ENCODE measurements around the gene SLC38A3. TPM values are rescaled to one million over a fixed set of nuclear protein-coding genes. Genes with fewer than 3 reads are reported as not detected.

Gene SLC38A3
- total and polyA plus RNA-seq, 2 of the 8 experiments (the other 6 are each of a cell fraction or from before 2014, with no cell fraction given): 1.2 to 3.7 TPM

DNA sequence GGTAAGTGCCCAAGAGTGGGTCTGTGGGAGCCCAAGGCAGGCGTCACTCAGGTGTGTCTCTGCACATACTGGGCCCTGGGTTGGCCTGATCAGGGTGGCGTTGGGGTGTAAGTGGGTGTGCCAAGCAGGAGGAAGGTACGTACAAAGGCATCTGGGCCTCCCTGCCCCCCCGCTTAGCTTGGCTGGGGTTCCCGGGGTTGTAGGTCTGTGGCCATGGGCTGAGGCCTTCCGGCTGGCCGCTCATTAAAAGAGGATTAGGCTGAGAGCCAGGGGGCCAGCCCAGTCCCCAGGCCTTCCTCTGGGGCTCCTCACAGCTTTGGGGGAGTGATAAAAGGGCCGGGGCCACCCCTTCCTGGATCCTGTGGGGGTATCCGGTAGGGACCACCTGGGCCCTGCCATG is 36.7 kb upstream of the SLC38A3 start:
- peaks cover 0 to 28% (median 20%) of the 10 kb centered on the region in 4 experiments; a peak in 6 of 7 replicates for H3K4me1 ChIP-seq (replicated peaks in 1 of 4; ENCODE audit: control insufficient read depth in 3 of 4, insufficient read depth in 4 of 4, low read length in 3 of 4)
- no peak overlapping the region for H2AFZ ChIP-seq (ENCODE audit: low read length)
- peaks cover 26% of the 10 kb centered on the region for H3K79me1 ChIP-seq (ENCODE audit: low read depth, low read length)
- TF ChIP-seq, protein P1, sequence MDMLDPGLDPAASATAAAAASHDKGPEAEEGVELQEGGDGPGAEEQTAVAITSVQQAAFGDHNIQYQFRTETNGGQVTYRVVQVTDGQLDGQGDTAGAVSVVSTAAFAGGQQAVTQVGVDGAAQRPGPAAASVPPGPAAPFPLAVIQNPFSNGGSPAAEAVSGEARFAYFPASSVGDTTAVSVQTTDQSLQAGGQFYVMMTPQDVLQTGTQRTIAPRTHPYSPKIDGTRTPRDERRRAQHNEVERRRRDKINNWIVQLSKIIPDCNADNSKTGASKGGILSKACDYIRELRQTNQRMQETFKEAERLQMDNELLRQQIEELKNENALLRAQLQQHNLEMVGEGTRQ (IDR thresholded peaks at IDR 0.05; ENCODE audit: low read length): no peak
- no peak overlapping the region for H3K9ac ChIP-seq (replicated peaks in 1 of 4; ENCODE audit: extremely low read depth in 1 of 4, low read depth in 3 of 4, low read length in 3 of 4)
- H3K23me2 ChIP-seq (ENCODE audit: low read depth, low read length): no peaks in the 10 kb centered on the region
- no peak overlapping the region for H2BK5ac ChIP-seq (ENCODE audit: low read depth, low read length)
- H3K23ac ChIP-seq (ENCODE audit: insufficient read length): no peak overlapping the region
- H3K9me3 ChIP-seq (ENCODE audit: insufficient read depth in 2 of 2, low read depth in 1 of 2, low read length in 1 of 2): no peaks in the 10 kb centered on the region
- no peak overlapping the region for H4K5ac ChIP-seq (ENCODE audit: insufficient read length, low read depth, low read length)
- no peak overlapping the region for H3K4ac ChIP-seq (replicated peaks; ENCODE audit: insufficient read length, low read depth, low read length)
- no peak overlapping the region for H3K14ac ChIP-seq (ENCODE audit: insufficient read length)
- ChIA-PET POLR2A (ENCODE audit: partially characterized antibody) (interaction anchor here (0.6 to 3.0 kb wide), 4 partner anchors 10 to 255 kb away, joined by 3 to 11 read pairs (median 5); no protein-coding TSS in a partner anchor), CTCF (ENCODE audit: partially characterized antibody) (interaction anchor here (0.6 to 25.0 kb wide), 5 partner anchors 22 to 78 kb away, joined by 3 to 299 read pairs (median 7); partner anchors contain the start of gene GNAT1)
- FAIRE-seq (no peak), DNase-seq (ENCODE audit: low read depth in 1 of 2, low spot score in 2 of 2) (no peak)
- H3K36me3 ChIP-seq (ENCODE audit: control insufficient read depth in 2 of 4, insufficient read depth in 4 of 4, low read length in 3 of 4): peaks cover 0 to 3% (median under 1%) of the 10 kb centered on the region in 4 experiments; a peak in 2 of 8 replicates
- 0 out of 2 replicates have a peak overlapping the region, but pooled peaks have one; percentile 29 for H2BK15ac ChIP-seq (ENCODE audit: low read length)
- H3K79me2 ChIP-seq (ENCODE audit: control insufficient read depth in 1 of 2, insufficient read depth in 2 of 2, low read length in 2 of 2): peaks cover 0 to 20% of the 10 kb centered on the region in 2 experiments; a peak in 2 of 4 replicates
- H3K4me3 ChIP-seq (ENCODE audit: extremely low read depth in 1 of 4, insufficient read depth in 2 of 4, low read depth in 3 of 4, low read length in 4 of 4): no peak overlapping the region
- H4K8ac ChIP-seq (ENCODE audit: extremely low read depth, insufficient read depth, low read length): no peak overlapping the region
- peaks cover 6 to 17% of the 10 kb centered on the region in 2 experiments for H4K20me1 ChIP-seq (replicated peaks in 1 of 2; ENCODE audit: control insufficient read depth in 1 of 2, insufficient read depth in 2 of 2, low read length in 2 of 2)
- H4K91ac ChIP-seq (replicated peaks; ENCODE audit: insufficient read length, low read length): no peak overlapping the region
- H3K18ac ChIP-seq (ENCODE audit: extremely low read depth, low read length): no peak overlapping the region
- H2AK5ac ChIP-seq (ENCODE audit: low read depth, low read length): no peak overlapping the region
- H2BK20ac ChIP-seq (ENCODE audit: low read length): no peak overlapping the region
- no peak overlapping the region for H3K56ac ChIP-seq (replicated peaks; ENCODE audit: insufficient read length, low read depth, low read length)
- no peak overlapping the region for H2BK12ac ChIP-seq (ENCODE audit: low read depth, low read length)
- no peak overlapping the region for H3K4me2 ChIP-seq (ENCODE audit: insufficient read depth in 1 of 2, low read depth in 2 of 2, low read length in 2 of 2)
- no peaks in the 10 kb centered on the region for H3K27me3 ChIP-seq (replicated peaks in 1 of 4; ENCODE audit: control insufficient read depth in 3 of 4, extremely low read depth in 1 of 4, insufficient read depth in 3 of 4, low read length in 3 of 4)
- no peak overlapping the region for H3K27ac ChIP-seq (ENCODE audit: low read depth, low read length)
- 94% methylated on average over 9 of the region's 9 CpGs; no CpG with 5 or more reads in 1 of the 2 experiments for WGBS, 2 experiments (ENCODE audit: extremely low coverage in 1 of 2, insufficient coverage in 1 of 2, insufficient read length in 1 of 2, insufficient replicate concordance in 2 of 2, low coverage in 1 of 2, low lambda C conversion rate in 2 of 2, missing lambda C conversion rate in 1 of 2)
- H2BK120ac ChIP-seq (replicated peaks; ENCODE audit: low read depth, low read length): no peak overlapping the region

Data from H1 (cell line).